HL-60/S4 treated with phorbol 12-myristate 13-acetate at 8.2 ng/mL for 4 days and 3 days (cell line): ENCODE measurements around the gene PRKD2.
"Not testable (repeated sequence)": the region's sequence is repeated elsewhere in the genome, so short reads cannot be mapped to it uniquely, and the experiment has no call there.

Source experiments
- in situ Hi-C: fragments of 300-500 bp; cut with MboI; formaldehyde crosslinking; loops from 2 replicates; pipeline ENCODE4 v1.15.0; 2022; ENCODE audit warnings: low sequenced_read_pairs

Gene PRKD2

DNA sequence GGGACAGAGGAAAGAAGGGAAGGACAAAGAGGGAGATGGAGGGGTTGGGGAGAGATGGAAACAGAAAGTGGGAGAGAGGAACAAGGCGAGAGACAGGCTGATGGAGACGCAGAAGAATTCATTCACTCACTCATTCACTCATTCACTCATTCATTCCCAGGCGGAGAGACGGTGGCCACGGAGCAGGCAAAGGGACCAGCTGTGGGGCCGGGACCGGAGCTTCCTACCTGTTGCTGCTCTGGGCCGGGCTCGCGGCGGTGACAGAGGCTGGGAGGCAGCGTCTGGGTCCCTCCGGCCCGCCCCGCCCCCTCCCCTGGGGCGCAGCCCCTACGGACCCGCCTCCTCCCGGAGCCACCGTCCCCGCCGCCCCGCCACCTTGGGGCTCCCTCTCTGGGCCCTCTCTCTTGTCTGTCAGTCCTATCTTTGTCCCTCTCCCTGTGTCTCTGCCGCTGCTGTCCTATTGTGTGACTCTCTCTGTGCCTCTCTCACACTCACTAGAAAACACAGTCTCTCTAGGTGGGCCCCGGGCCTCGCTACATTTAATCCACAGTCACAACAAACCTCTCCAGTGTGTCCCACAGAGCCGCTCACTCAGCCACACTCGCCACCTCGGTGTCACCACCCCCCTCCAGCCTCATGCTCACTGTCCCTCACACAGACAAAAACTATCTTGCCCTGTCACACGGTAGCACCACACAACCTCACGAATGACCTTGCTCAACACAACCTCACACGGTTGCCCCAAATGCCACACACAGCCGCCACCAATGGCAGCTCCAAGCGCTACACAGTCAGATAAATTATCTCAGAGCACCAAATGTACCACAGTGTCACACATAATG lies 80.8 kb downstream of the PRKD2 start, which contains the start of gene GNG8:
GNG8 (minus strand) TSS at position 283 of the 842 bp plus-strand sequence. CDS start 1,520 bp downstream, outside the sequence.
- in situ Hi-C loops, result no loop called here

DNA sequence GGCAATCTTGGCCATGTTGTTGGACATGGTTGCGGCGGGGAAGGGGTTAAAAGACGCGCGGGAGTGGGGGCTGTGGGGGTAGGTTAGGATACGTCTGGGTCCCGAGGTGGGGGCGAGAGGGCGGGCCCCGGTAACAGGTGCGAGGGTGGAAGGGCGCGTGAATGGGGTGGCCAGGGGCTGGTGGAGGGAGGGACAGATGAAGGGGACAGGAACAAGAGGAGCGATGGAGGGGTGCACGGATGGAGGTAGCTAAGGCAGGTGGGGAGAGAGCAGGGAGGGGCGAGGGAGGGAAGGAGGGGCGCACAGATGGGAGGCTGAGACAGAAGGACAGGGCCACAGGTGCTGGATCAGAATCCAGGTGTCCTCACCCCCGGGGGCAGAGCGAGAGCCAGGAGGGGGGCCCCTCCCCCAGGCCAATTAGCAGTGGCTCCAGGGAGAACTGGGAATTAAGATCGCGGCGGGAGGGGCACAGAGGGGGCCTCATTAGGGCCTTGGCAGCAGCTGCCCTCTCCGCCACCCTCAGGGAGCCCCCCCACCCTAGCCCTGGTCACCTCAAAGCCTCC lies 82.2 kb downstream of the PRKD2 start:
- in situ Hi-C loops, result no loop called here

DNA sequence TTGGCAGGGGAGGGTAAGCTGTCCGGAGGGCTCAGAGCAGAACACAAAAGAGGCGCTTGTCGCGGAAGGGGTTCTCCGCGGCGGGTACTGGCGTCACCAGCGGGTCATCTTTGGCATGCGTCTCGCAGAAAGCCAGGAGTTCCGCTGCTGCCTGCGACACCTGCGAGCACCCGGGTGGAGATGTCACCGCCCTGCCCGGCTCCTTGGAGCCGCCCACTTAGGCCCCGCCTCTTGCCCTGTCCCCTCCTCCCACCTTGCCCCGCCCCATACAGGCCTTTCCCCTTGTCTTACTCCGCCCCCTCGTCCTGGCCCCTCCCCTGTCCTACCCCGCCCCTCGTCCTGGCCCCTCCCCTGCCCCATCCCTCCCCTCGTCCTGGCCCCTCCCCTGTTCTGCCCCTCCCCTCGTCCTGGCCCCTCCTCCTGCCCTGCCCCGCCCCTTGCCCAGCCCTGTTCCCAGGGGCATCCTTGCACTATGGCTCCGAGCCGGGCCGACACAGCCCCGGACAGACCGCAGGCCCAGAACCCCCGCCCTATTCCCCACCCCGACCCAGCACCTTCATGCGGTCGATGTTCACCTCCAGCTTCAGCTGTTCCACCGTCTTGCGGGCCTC lies 82.8 kb downstream of the PRKD2 start:
- in situ Hi-C loops, result no loop called here

DNA sequence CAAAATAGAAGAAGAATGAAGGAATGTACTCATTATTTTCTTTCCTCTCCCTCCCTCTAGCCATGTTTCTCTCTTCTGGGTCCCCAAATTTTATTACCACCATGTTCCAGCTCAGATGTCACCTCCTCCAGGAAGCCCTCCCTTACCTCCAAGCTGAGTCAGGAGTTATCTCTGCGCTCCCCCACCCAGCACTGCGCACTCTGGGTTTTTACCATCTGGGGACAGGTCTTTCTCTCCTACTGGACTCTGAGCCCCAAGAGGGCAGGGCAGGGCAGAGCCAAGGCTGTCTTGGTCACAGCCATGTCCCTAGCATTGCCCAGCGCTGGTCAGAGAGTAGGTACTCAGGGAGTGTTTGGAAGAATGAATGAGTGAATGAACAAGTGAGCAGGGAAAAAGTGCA lies 83.8 kb downstream of the PRKD2 start:
- in situ Hi-C loops, result no loop called here

DNA sequence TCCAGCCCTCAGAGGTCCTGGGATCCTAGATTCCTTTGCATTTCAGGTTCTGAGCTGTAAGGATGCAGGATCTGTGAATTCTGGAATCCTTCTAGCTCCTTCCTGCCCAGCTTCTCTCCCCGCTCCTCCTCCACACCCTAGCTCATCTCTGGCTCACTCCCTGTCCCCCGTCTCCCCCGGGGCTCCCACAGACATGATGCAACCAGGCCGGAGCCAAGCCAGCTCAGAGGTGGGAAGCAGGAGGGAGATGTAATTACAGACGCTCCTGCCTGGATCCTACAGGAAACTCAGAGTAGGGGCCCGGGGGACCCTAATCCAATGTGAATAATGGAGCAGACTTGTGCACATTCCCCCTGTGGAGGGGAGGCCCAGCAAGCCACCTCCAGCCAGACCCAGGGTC lies 85.4 kb downstream of the PRKD2 start:
- in situ Hi-C loops, result no loop called here

DNA sequence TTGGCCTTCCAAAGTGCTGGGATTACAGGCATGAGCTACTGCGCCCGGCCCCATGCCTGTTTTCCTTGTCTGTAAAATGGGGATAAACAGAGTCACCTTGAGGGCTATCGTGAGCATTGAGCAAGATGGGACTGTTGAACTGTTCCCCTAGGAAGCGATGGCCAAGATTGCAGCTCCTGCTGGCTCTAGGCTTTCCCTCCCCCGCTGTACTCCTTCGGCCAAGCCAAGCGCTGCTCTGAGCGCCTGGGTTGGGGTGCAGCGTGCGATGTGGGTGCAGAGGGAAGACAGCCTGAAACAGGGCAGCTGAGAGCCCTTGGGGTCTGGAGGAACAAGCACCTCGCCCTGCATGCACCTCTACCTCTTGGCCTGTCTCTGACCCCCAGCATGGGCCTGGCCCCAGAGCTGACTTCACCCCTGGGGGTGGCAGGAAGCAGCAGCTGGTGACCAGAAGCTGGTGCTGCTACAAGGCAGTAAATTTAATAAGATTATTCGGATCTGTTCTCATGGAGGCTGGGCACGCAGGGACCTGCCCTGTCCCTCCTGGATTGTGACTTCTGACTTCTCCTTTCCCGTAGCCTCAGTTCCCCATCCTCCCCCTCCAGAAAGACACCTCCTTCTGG lies 86.2 kb downstream of the PRKD2 start:
- in situ Hi-C loops, result no loop called here

DNA sequence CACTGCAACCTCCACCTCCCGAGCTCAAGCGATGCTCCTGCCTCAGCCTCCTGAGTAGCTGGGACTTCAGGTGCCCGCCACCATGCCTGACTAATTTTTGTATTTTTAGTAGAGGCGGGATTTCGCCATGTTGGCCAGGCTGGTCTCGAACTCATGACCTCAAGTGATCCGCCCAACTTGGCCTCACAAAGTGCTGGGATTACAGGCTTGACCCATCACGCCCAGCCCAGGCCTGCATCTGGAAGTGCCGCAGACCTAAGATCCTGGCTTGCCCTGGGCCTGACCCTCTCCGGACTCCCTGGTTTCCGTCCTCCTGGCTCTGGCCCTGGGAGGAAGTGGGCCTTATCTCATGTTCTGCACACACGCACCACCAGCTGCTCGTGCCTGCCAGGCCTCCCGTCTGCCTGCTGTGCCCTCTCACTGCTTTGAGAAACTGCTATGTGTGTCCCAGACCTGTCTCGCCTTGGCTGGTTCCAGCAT lies 87.3 kb downstream of the PRKD2 start:
- in situ Hi-C loops, result no loop called here

DNA sequence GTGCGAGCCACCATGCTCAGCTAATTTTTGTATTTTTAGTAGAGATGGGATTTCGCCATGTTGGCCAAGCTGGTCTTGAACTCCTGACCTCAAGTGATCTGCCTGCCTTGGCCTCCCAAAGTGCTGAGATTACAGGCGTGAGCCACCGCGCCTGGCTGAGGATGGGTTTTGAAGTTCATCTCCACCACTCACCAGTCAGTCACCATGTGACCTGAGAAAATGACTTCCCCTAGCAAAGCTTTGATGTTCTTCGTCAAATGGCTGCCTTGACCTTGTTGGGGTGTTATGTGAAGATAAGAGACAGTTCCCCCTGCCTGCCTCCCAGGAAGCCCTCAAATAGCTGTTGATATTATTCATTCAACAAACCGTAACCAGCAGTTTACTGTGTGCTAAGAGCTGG lies 87.9 kb downstream of the PRKD2 start:
- in situ Hi-C loops, result not testable (repeated sequence)

DNA sequence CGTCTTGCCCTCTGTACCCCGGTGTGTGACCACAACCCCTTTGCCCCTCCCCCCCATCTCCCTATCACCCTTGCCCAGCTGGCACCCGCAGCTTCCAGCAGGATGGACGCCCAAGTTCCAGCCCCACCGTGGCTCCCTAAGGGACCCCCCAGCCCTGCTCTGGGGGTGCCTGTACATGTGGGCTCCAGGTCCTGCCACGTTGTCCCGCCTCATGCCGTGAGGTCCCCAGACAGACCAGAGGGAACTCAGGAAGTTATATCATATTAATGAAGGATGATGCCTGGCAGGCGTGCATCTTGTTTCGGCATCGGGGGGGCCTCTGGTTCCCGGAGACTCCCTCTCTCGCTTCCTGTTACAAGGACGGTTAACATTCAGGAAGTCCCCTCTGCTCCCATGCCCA lies 90.5 kb downstream of the PRKD2 start:
- in situ Hi-C loops, result no loop called here

DNA sequence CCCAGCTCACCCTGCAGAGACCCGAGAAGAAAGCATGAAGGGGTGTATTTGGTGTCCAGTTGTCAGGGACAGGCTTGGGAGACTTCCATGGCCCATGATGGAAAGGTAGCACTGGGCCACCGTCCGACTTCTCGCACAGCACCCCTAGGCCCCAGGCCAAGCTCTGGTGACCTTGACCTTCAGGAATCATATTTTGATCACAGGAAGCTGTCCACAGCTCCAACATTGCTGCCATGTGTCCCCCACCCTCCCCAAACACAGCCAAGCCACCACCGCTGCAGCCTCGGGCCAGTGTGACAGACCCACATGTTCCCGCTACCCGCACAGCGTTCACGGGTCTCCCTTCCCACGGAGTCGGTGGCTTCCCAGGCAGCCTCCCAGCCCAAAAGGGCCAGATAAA lies 91.2 kb downstream of the PRKD2 start:
- in situ Hi-C loops, result no loop called here

DNA sequence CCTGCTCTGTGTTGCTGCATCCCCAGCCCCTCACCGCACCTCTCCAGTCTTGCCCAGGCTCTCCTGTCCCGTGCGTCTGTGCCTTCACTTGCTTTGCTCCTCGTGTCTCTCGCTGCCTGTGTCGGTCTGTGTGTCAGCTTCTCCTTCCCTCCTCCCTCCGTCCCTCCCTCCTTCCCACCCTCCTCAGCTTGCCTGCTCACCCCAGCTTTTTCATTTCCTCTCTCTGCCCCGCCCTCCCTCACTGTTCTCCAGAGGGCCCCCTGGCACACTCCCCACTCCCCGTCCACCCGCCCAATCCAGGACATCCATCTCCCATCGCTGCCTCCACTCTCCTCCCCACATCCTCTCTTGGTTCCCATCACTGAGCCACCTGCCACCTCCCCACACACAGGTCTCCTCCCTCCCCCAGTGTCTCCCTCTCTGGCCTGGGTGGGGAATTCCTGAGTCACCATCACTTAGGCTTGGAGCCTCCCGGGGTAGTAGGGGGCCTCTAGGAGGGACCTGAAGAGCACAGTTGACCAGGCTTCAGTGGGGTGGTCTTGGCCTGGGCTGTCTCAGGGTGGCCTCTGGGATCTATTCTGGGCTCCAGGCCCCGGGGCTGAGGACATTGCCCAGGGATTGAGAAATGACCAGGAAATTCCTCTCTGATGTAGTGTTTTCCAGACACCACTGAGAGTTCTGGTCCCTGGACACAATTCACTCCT lies 91.8 kb downstream of the PRKD2 start, which contains the start of gene PTGIR:
PTGIR (minus strand) TSS at position 132 of the 704 bp plus-strand sequence. CDS start 864 bp downstream, outside the sequence.
- in situ Hi-C loops, result no loop called here
